ENCODE measurements around the gene RNF207.

Gene RNF207

DNA sequence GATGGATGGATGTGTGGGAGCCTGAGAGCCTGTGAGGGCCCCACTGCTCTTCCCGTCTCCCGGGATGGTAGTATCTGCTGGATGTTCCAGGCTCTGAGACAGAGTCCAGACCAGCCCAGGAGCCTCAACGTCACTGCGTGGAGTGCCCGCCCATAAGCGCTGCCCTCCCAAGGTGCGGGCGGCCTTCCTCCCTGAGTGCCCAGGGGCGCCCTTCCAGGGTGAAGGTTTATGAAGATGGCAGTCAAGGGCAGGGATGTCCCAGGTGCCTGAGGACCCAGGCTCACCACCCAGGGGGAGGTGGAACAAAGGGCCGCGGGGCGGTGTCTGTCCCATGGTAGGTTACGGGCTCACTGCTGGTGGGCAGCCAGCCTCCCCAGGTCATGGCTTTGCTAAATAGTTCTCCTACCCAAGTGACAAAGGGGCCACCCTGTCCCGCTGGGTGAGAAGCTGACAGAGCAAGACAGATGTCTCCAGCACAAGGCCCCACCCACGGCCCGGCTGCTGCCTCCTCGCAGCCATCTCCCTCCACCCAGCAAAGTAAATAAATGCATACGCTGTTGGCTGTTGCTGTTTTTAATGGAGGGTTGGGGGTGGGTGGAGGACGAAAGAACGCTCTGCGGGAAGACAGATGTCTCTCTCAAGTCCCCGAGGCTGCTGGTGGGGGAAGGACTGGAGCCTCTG is 63.9 kb downstream of the RNF207 start:
- no peak for DNase-seq (ENCODE audit: low read depth)

DNA sequence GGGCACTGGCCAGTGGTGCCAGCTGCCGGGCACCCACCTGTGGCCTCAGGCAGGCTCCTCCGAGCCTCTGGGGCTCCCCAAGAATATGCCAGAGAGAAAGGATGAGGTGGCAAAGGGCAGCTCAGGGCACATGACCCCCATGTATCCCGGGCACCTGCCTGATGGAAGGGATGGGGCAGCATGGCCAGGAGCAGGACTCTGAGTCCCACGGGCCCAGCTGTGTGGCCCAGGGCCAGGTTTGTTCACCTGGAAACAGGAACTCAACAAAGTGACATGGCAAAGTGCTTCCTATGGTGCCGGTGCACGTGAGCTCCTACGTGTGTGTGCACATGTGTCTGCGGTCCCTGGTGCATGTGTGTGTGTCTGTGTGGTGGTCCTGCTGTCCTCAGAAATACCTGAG is 64.5 kb downstream of the RNF207 start:
- no peak for DNase-seq (ENCODE audit: low read depth)
